Measurements from ENCODE around the gene LPAR2. TPM values are rescaled to one million over a fixed set of nuclear protein-coding genes. Genes with fewer than 3 reads are reported as not detected.
"Not testable (repeated sequence)": the region's sequence is repeated elsewhere in the genome, so short reads cannot be mapped to it uniquely, and the experiment has no call there.

Gene LPAR2
- total and polyA plus RNA-seq, 2 of the 13 experiments (the other 11 are each of a cell fraction or from before 2014, with no cell fraction given) = 0.86 to 3.6 TPM

DNA sequence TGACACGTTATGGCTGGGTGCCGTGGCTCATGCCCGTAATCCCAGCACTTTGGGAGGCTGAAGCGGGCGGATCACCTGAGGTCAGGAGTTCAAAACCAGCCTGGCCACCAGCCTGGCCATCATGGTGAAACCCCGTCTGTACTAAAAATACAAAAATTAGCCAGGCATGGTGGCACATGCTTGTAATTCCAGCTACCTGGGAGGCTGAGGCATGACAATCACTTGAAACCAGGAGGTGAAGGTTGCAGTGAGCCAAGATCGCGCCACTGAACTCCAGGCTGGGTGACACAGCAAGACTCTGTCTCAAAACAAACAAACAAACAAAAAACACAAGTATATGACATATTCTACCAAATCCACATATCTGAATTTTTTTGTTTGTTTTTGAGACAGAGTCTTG is 21.3 kb downstream of the LPAR2 start:
- H3K27me3 ChIP-seq (ENCODE audit: control insufficient read depth in 1 of 2, insufficient read depth in 2 of 2, low read length in 2 of 2); H3K9ac ChIP-seq (ENCODE audit: insufficient read depth, low read depth, low read length); ATAC-seq; H3K27ac ChIP-seq (ENCODE audit: extremely low read length, insufficient read depth, low read length); H3K4me2 ChIP-seq (ENCODE audit: low read depth, low read length); intact Hi-C loops (cut with micrococcal nuclease; ENCODE audit: unreplicated experiment); in situ Hi-C loops (cut with HindIII; ENCODE audit: extremely low pct_ligation_motif_present, low pct_unique_long_range_greater_than_20kb); H3K9me3 ChIP-seq (ENCODE audit: low read length); H3K79me2 ChIP-seq (ENCODE audit: insufficient read depth, low read length); FAIRE-seq; H4K20me1 ChIP-seq (ENCODE audit: insufficient read depth, low read length); H2AFZ ChIP-seq (ENCODE audit: low read length); DNase-seq (ENCODE audit: low spot score); H3K36me3 ChIP-seq (replicated peaks in 1 of 2; ENCODE audit: control insufficient read depth in 1 of 2, insufficient read depth in 2 of 2, low read length in 2 of 2); BruUV-seq (replicated peaks); H3K4me1 ChIP-seq (ENCODE audit: insufficient read depth, low read length); H3K4me3 ChIP-seq (replicated peaks in 1 of 3; ENCODE audit: insufficient read depth in 1 of 3, low read depth in 2 of 3, low read length in 3 of 3); CTCF ChIA-PET (ENCODE audit: low intra/inter-chr PET ratio, low total read pairs): not testable (repeated sequence)
- 54% methylated on average over 8 of the region's 8 CpGs for WGBS (ENCODE audit: low lambda C conversion rate)
- POLR2A ChIA-PET = interaction anchor here (1.0 kb wide), 1 partner anchor 33 kb away, joined by 6 read pairs; no protein-coding TSS in a partner anchor

- Histone ChIP-seq H3K4me3 (replicated peaks in 1 of 3; ENCODE audit: insufficient read depth in 1 of 3, low read depth in 2 of 3, low read length in 3 of 3) (no peak overlapping the region), H3K79me2 (ENCODE audit: insufficient read depth, low read length) (no peaks in the 10 kb centered on the region), H2AFZ (ENCODE audit: low read length) (no peak overlapping the region), H3K9ac (ENCODE audit: insufficient read depth, low read depth, low read length) (no peak overlapping the region), H4K20me1 (ENCODE audit: insufficient read depth, low read length) (no peaks in the 10 kb centered on the region), H3K9me3 (ENCODE audit: low read length) (no peaks in the 10 kb centered on the region), H3K4me1 (ENCODE audit: insufficient read depth, low read length) (peaks cover 6% of the 10 kb centered on the region), H3K4me2 (ENCODE audit: low read depth, low read length) (no peak overlapping the region), H3K36me3 (replicated peaks in 1 of 2; ENCODE audit: control insufficient read depth in 1 of 2, insufficient read depth in 2 of 2, low read length in 2 of 2) (no peaks in the 10 kb centered on the region), H3K27ac (ENCODE audit: extremely low read length, insufficient read depth, low read length) (no peak overlapping the region), H3K27me3 (ENCODE audit: control insufficient read depth in 1 of 2, insufficient read depth in 2 of 2, low read length in 2 of 2) (peaks cover 0 to 4% of the 10 kb centered on the region in 2 experiments; a peak in 1 of 5 replicates)
- CTCF ChIA-PET (ENCODE audit: low intra/inter-chr PET ratio, low total read pairs) = no interaction called here
- ATAC-seq = peak; percentile 30; the same call in 2 of the 3 replicates
- FAIRE-seq = no peak
- DNase-seq (ENCODE audit: low spot score) = no peak
- intact Hi-C loops (cut with micrococcal nuclease; ENCODE audit: unreplicated experiment) = no loop called here
- no CpG with 5 or more reads among the region's 1 CpG for WGBS (ENCODE audit: low lambda C conversion rate)
- in situ Hi-C loops (cut with HindIII; ENCODE audit: extremely low pct_ligation_motif_present, low pct_unique_long_range_greater_than_20kb) = no loop called here
- POLR2A ChIA-PET = interaction anchor here (1.0 kb wide), 1 partner anchor 34 kb away, joined by 6 read pairs; no protein-coding TSS in a partner anchor
- no TSS peak for BruUV-seq (replicated peaks)
- TF ChIP-seq ZFP62 (CRISPR knock-in tag; IDR thresholded peaks at IDR 0.05) (no peak), ZNF263 (CRISPR knock-in tag; IDR thresholded peaks at IDR 0.05) (no peak), MAF1 (CRISPR knock-in tag; IDR thresholded peaks at IDR 0.05; ENCODE audit: borderline replicate concordance) (no peak), SP2 (CRISPR knock-in tag; IDR thresholded peaks at IDR 0.05) (no peak), PAF1 (CRISPR knock-in tag; IDR thresholded peaks at IDR 0.05) (no peak), ZNF510 (CRISPR knock-in tag; IDR thresholded peaks at IDR 0.05; ENCODE audit: low read depth) (no peak), REPIN1 (CRISPR knock-in tag; IDR thresholded peaks at IDR 0.05; ENCODE audit: borderline replicate concordance, low read depth) (no peak), ZFY (CRISPR knock-in tag; IDR thresholded peaks at IDR 0.05) (no peak), GLI4 (CRISPR knock-in tag; IDR thresholded peaks at IDR 0.05; ENCODE audit: borderline replicate concordance) (no peak), PCBP2 (optimal IDR thresholded peaks at IDR 0.05; ENCODE audit: low read depth, low read length, poor library complexity, severe bottlenecking) (no peak), ATAD3A (CRISPR knock-in tag; IDR thresholded peaks at IDR 0.05) (no peak), FOXA1 (IDR thresholded peaks at IDR 0.05) (no peak), FOXA1 (CRISPR knock-in tag; IDR thresholded peaks at IDR 0.05) (no peak)
- TF ChIP-seq, protein P1, sequence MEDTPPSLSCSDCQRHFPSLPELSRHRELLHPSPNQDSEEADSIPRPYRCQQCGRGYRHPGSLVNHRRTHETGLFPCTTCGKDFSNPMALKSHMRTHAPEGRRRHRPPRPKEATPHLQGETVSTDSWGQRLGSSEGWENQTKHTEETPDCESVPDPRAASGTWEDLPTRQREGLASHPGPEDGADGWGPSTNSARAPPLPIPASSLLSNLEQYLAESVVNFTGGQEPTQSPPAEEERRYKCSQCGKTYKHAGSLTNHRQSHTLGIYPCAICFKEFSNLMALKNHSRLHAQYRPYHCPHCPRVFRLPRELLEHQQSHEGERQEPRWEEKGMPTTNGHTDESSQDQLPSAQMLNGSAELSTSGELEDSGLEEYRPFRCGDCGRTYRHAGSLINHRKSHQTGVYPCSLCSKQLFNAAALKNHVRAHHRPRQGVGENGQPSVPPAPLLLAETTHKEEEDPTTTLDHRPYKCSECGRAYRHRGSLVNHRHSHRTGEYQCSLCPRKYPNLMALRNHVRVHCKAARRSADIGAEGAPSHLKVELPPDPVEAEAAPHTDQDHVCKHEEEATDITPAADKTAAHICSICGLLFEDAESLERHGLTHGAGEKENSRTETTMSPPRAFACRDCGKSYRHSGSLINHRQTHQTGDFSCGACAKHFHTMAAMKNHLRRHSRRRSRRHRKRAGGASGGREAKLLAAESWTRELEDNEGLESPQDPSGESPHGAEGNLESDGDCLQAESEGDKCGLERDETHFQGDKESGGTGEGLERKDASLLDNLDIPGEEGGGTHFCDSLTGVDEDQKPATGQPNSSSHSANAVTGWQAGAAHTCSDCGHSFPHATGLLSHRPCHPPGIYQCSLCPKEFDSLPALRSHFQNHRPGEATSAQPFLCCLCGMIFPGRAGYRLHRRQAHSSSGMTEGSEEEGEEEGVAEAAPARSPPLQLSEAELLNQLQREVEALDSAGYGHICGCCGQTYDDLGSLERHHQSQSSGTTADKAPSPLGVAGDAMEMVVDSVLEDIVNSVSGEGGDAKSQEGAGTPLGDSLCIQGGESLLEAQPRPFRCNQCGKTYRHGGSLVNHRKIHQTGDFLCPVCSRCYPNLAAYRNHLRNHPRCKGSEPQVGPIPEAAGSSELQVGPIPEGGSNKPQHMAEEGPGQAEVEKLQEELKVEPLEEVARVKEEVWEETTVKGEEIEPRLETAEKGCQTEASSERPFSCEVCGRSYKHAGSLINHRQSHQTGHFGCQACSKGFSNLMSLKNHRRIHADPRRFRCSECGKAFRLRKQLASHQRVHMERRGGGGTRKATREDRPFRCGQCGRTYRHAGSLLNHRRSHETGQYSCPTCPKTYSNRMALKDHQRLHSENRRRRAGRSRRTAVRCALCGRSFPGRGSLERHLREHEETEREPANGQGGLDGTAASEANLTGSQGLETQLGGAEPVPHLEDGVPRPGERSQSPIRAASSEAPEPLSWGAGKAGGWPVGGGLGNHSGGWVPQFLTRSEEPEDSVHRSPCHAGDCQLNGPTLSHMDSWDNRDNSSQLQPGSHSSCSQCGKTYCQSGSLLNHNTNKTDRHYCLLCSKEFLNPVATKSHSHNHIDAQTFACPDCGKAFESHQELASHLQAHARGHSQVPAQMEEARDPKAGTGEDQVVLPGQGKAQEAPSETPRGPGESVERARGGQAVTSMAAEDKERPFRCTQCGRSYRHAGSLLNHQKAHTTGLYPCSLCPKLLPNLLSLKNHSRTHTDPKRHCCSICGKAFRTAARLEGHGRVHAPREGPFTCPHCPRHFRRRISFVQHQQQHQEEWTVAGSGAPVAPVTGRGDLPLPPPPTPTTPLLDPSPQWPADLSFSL (CRISPR knock-in tag; IDR thresholded peaks at IDR 0.05) = no peak
These were observed 22.0 kb downstream of the LPAR2 start for GRCh38 chr19:19606021-19606420.

Measured in HepG2 (cell line).